OCI-LY1 (cell line): Measurements from ENCODE around the gene EPGN.

Experiments used
- EZH2 ChIP-seq: fragments of 200-600 bp; sonication (generic), shearing (Covaris generic); IDR thresholded peaks from 2 replicates; pipeline ENCODE4 v1.8.0; 2017; ENCODE audit warnings: borderline replicate concordance, mixed run types, mild to moderate bottlenecking, antibody characterized with exemption, low read length, moderate library complexity, mixed read lengths
- TF ChIP-seq, protein P1 (sequence below): fragments of 200-600 bp; sonication (generic), shearing (Covaris generic); IDR thresholded peaks from 2 replicates; pipeline ENCODE4 v1.5.1; 2017; ENCODE audit warnings: mild to moderate bottlenecking, antibody characterized with exemption, low read length, moderate library complexity, mixed read lengths

DNA sequence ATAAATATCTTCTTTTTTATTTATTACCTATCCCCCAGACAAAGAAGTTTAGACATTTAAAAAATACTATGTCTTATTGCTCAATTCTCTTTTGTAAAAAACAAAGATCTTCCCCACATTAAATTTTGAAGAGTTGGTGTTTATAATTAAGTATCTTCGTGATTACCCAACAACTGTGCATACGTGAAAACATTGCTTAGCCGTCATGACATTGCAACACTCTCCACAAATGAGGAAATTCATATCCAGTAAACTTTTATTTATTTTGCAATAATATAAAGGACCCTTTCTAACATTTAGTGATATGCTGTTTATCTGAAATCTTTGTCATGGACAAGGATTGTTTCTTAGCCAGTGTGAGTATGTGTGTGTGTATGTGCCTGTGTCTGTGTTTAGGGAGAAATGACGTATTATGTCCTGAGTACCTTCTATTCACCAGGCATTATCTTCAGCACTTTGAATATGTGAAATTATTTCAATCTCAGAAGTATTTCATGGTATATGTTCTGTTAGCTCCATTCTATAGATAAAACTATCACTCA is 30.6 kb downstream of the EPGN start:
- TF ChIP-seq, protein P1, sequence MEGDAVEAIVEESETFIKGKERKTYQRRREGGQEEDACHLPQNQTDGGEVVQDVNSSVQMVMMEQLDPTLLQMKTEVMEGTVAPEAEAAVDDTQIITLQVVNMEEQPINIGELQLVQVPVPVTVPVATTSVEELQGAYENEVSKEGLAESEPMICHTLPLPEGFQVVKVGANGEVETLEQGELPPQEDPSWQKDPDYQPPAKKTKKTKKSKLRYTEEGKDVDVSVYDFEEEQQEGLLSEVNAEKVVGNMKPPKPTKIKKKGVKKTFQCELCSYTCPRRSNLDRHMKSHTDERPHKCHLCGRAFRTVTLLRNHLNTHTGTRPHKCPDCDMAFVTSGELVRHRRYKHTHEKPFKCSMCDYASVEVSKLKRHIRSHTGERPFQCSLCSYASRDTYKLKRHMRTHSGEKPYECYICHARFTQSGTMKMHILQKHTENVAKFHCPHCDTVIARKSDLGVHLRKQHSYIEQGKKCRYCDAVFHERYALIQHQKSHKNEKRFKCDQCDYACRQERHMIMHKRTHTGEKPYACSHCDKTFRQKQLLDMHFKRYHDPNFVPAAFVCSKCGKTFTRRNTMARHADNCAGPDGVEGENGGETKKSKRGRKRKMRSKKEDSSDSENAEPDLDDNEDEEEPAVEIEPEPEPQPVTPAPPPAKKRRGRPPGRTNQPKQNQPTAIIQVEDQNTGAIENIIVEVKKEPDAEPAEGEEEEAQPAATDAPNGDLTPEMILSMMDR, result no peak
- TF ChIP-seq EZH2, result no peak
